Fibroblast of the aortic adventitia (primary cell): ENCODE measurements around the gene EPN2. TPM values are rescaled to one million over a fixed set of nuclear protein-coding genes. Genes with fewer than 3 reads are reported as not detected.

ENCODE experiments used
- DNase-seq: peaks from one replicate; pipeline ENCODE4 v3.0.0-alpha.2; 2010; ENCODE audit warnings: low read depth
- H3K4me3 ChIP-seq: 2 replicates; pipeline ENCODE4 v1.5.1; 2011; ENCODE audit warnings: low read depth, mild to moderate bottlenecking, control low read depth, low read length, moderate library complexity
- total RNA-seq: library from RNA; depleted of rRNA; stranded (reverse); fragments of >200 nt; gene quantifications from 2 replicates; pipeline ENCODE4 v1.2.3, GENCODE V29; 2012; ENCODE audit warnings: low replicate concordance
- TF ChIP-seq, protein P1 (sequence below): IDR thresholded peaks from 2 replicates; pipeline ENCODE4 v1.5.1; 2011; ENCODE audit warnings: mild to moderate bottlenecking, low read length, control low read depth, inconsistent platforms; ENCODE audit not compliant: insufficient read depth

The EPN2 gene
- total RNA-seq, 1 donor: 30.7 TPM

DNA sequence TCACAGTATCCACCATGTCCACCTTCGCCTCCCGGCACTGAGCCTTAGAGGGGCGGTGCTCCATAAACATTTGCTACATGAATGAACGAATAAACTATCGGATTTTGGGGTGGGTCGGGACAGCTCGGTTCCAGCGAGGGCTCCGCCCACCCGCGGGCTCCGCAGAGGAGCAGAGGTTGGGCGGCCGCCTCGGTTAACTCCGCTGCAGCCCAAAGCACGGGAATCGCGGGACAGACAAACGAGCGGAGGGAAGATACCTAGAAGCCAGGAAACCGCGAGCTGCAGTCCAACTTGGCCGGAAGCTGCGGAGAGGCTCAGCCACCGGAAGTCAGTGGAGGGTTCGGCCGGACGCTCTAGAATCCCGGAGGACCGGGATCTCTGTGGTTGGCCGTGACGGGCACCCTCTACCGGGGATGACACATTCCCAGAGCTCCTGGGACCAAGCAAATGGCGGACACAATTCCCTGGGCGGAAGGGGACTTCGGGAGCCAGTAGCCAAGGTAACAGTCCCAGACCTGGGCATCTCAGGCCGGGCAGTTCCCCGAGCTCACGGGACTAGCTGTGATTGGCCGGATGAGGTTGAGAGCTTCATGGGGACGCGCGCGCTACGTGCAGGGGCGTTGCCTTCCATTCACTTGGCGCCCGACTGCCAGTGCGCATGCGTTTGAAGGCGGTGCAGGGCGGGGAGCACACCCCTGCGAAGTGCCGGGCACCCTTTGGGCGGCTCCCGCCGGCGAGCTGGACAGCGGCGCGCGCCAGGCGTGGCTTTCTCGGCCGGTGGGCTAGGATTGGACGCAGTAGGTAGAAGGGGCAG, 140.6 kb downstream of the EPN2 start:
- peak overlapping the region; percentile 89 for H3K4me3 ChIP-seq
- peak; percentile 98 for DNase-seq
- TF ChIP-seq, protein P1, sequence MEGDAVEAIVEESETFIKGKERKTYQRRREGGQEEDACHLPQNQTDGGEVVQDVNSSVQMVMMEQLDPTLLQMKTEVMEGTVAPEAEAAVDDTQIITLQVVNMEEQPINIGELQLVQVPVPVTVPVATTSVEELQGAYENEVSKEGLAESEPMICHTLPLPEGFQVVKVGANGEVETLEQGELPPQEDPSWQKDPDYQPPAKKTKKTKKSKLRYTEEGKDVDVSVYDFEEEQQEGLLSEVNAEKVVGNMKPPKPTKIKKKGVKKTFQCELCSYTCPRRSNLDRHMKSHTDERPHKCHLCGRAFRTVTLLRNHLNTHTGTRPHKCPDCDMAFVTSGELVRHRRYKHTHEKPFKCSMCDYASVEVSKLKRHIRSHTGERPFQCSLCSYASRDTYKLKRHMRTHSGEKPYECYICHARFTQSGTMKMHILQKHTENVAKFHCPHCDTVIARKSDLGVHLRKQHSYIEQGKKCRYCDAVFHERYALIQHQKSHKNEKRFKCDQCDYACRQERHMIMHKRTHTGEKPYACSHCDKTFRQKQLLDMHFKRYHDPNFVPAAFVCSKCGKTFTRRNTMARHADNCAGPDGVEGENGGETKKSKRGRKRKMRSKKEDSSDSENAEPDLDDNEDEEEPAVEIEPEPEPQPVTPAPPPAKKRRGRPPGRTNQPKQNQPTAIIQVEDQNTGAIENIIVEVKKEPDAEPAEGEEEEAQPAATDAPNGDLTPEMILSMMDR: no peak

DNA sequence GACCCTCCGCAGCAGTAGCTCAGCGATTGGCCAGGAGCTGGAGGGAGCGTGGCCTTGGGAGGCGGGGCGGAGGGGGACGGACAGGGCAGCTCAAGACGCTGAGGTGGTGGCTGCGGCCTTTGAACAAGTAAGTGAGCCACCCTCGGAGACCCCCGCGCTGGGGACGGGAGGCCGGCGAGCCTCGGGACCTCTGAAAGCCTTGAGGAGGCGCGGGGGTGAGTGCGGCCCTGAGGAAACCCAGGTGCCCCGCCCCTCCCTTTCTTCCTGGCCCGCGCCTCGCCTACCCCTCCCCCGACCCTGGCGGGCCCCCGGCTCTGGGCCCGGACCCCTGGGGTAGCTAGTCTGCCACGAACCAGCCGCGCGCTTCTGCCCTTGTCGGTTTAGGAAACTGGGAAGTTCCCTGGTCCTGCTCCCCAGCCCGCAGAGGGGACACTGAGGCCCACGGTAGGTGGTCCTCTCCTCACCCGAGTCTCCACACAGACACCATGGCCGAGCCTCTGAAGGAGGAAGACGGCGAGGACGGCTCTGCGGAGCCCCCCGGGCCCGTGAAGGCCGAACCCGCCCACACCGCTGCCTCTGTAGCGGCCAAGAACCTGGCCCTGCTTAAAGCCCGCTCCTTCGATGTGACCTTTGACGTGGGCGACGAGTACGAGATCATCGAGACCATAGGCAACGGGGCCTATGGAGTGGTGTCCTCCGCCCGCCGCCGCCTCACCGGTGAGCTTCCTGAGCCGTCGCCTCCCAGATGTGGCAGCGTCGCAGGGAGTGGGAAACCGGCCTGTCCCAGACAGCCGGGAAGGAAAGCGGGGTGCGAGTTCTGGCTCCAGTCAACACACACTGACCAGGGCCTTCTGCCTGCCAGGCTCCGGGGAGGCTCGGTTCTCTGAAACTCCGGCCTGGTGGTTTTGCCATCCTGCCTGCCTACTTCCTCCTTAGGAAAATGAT, 141.5 kb downstream of the EPN2 start, which contains the start of gene MAPK7:
Gene MAPK7 (plus strand): TSS at position 83 of the 945 bp plus-strand sequence. CDS start 403 bp downstream, at position 486.
- no peak for DNase-seq
- H3K4me3 ChIP-seq: peak within 1 kb of the TSS; percentile 89
- TF ChIP-seq, protein P1: no peak

DNA sequence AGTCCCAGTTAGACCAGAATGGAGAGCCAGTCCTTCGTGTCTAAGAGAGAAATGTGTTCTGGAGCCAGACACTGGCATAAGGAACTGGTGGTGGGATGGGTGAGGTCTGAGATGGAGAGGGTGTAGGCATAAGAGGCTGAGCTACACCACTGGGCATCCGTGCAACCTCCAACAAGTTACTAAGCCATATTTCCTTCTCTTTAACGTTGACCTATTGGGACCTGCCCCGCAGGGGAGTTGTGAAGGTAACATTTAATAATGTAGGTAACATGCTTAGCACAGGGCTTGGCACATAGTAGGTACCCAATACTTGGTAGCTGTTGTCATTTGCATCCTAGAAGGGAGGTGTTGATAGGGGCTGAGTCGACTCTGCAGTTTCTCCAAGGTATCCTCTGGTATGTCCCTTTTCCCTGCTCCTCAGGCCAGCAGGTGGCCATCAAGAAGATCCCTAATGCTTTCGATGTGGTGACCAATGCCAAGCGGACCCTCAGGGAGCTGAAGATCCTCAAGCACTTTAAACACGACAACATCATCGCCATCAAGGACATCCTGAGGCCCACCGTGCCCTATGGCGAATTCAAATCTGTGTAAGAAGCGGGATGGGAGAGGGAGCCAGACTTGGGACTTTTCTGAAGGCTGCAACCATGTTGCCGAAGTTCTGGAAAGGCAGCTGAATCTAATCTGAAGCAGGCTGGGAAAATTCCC, 142.3 kb downstream of the EPN2 start:
- peak overlapping the region; percentile 83 for H3K4me3 ChIP-seq
- TF ChIP-seq, protein P1: no peak
- DNase-seq: no peak

DNA sequence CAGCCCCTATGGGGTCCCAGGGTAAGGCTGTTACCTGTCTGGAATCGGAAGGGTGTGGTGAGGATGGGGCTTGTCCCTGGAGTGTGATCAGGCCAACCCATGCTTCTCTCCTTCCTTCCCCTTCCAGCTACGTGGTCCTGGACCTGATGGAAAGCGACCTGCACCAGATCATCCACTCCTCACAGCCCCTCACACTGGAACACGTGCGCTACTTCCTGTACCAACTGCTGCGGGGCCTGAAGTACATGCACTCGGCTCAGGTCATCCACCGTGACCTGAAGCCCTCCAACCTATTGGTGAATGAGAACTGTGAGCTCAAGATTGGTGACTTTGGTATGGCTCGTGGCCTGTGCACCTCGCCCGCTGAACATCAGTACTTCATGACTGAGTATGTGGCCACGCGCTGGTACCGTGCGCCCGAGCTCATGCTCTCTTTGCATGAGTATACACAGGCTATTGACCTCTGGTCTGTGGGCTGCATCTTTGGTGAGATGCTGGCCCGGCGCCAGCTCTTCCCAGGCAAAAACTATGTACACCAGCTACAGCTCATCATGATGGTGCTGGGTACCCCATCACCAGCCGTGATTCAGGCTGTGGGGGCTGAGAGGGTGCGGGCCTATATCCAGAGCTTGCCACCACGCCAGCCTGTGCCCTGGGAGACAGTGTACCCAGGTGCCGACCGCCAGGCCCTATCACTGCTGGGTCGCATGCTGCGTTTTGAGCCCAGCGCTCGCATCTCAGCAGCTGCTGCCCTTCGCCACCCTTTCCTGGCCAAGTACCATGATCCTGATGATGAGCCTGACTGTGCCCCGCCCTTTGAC, 143.5 kb downstream of the EPN2 start:
- H3K4me3 ChIP-seq: no peak overlapping the region
- no peak for DNase-seq

DNA sequence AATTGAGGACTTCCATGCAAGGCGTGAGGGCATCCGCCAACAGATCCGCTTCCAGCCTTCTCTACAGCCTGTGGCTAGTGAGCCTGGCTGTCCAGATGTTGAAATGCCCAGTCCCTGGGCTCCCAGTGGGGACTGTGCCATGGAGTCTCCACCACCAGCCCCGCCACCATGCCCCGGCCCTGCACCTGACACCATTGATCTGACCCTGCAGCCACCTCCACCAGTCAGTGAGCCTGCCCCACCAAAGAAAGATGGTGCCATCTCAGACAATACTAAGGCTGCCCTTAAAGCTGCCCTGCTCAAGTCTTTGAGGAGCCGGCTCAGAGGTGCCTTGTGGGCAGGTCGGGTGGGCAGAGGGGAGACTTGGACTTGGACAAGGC, 144.2 kb downstream of the EPN2 start:
- H3K4me3 ChIP-seq: no peak overlapping the region
- TF ChIP-seq, protein P1: no peak
- no peak for DNase-seq

More for the DNA sequence above, 143.5 kb downstream of the EPN2 start:
- TF ChIP-seq, protein P1: no peak
